ENCODE data around the gene ATP5F1A.

GRCh38 chr18:46141199-46141598, 43.1 kb upstream of the ATP5F1A start:
- TF ChIP-seq EZH2 (IDR thresholded peaks at IDR 0.05; ENCODE audit: insufficient read depth, poor library complexity, severe bottlenecking) (no peak), EZH2phosphoT487 (IDR thresholded peaks at IDR 0.05; ENCODE audit: insufficient read depth, low read depth) (no peak)
